ENCODE data around the gene ATPAF2. TPM values are rescaled to one million over a fixed set of nuclear protein-coding genes. Genes with fewer than 3 reads are reported as not detected.

Gene ATPAF2
- total and polyA plus RNA-seq, 2 experiments from 2014 or later, result 24.3 to 25.7 TPM

DNA sequence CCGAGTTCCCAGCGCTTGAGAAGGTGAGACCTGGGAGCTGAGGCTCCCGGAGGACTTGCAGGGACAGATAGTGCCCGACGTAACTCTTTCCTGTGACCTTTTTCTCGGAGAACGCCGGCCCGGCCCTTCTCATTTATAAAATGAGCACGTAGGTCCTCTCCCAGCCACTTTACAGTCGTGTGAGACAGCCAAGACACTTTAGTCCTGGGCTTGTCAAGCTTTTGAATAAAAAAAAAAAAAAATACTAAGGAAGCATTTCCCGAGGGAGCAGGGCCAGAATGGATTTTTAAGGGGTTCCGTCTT is 66.1 kb downstream of the ATPAF2 start (continued):
- TF ChIP-seq, protein P1, sequence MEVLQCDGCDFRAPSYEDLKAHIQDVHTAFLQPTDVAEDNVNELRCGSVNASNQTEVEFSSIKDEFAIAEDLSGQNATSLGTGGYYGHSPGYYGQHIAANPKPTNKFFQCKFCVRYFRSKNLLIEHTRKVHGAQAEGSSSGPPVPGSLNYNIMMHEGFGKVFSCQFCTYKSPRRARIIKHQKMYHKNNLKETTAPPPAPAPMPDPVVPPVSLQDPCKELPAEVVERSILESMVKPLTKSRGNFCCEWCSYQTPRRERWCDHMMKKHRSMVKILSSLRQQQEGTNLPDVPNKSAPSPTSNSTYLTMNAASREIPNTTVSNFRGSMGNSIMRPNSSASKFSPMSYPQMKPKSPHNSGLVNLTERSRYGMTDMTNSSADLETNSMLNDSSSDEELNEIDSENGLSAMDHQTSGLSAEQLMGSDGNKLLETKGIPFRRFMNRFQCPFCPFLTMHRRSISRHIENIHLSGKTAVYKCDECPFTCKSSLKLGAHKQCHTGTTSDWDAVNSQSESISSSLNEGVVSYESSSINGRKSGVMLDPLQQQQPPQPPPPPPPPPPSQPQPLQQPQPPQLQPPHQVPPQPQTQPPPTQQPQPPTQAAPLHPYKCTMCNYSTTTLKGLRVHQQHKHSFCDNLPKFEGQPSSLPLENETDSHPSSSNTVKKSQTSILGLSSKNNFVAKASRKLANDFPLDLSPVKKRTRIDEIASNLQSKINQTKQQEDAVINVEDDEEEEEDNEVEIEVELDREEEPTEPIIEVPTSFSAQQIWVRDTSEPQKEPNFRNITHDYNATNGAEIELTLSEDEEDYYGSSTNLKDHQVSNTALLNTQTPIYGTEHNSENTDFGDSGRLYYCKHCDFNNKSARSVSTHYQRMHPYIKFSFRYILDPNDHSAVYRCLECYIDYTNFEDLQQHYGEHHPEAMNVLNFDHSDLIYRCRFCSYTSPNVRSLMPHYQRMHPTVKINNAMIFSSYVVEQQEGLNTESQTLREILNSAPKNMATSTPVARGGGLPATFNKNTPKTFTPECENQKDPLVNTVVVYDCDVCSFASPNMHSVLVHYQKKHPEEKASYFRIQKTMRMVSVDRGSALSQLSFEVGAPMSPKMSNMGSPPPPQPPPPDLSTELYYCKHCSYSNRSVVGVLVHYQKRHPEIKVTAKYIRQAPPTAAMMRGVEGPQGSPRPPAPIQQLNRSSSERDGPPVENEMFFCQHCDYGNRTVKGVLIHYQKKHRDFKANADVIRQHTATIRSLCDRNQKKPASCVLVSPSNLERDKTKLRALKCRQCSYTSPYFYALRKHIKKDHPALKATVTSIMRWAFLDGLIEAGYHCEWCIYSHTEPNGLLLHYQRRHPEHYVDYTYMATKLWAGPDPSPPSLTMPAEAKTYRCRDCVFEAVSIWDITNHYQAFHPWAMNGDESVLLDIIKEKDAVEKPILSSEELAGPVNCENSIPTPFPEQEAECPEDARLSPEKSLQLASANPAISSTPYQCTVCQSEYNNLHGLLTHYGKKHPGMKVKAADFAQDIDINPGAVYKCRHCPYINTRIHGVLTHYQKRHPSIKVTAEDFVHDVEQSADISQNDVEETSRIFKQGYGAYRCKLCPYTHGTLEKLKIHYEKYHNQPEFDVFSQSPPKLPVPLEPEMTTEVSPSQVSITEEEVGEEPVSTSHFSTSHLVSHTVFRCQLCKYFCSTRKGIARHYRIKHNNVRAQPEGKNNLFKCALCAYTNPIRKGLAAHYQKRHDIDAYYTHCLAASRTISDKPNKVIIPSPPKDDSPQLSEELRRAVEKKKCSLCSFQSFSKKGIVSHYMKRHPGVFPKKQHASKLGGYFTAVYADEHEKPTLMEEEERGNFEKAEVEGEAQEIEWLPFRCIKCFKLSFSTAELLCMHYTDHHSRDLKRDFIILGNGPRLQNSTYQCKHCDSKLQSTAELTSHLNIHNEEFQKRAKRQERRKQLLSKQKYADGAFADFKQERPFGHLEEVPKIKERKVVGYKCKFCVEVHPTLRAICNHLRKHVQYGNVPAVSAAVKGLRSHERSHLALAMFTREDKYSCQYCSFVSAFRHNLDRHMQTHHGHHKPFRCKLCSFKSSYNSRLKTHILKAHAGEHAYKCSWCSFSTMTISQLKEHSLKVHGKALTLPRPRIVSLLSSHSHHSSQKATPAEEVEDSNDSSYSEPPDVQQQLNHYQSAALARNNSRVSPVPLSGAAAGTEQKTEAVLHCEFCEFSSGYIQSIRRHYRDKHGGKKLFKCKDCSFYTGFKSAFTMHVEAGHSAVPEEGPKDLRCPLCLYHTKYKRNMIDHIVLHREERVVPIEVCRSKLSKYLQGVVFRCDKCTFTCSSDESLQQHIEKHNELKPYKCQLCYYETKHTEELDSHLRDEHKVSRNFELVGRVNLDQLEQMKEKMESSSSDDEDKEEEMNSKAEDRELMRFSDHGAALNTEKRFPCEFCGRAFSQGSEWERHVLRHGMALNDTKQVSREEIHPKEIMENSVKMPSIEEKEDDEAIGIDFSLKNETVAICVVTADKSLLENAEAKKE (CRISPR knock-in tag; IDR thresholded peaks at IDR 0.05), result no peak
- TF ChIP-seq CREB1 (CRISPR knock-in tag; IDR thresholded peaks at IDR 0.05; ENCODE audit: low read depth), result no peak

DNA sequence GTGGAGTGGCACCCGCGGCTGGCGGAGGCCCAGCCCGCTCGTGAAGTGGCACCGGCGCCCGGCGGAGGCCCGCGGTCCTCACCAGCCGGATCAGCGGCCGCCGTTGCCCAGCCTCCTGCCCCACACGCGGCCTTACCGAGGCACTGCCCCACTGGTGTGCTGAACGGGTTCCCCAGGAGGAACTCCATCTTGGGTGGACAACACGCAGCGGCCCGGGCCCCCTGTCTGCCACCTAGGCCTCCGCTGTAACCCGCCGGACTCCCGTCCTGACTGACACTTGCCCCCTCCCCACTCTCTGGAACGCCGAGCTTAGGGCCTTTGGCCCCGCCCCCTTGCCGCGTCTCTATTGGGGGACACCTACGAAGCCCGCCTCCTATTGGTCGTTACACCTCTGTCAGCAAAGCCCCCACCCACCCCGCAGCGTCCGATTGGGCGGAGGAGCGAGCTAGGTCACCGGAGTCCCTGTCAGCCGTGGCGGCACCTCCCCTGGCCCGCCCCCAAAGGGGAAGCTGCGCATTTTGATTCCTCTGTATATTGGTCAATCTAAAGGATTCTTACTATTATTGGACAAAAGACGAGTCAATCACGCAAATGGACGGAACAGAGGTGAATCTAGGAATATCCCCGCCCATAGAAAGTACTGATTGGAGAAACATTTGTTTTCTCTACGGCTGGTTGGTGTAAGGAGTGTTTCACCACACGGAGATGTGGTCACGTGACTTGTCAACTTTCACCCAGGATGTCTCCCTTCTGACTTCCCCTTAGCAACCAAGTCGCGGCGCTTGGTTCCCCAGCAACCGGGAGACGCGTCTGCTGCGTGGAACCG is 66.6 kb downstream of the ATPAF2 start, which contains the start of the genes DRC3 and TOM1L2:
DRC3 (plus strand) TSS at position 737 of the 826 bp plus-strand sequence. CDS start 4,737 bp downstream, outside the sequence.
TOM1L2 (minus strand) TSS at position 275 of the 826 bp plus-strand sequence; CDS start at position 188, 87 bp downstream.
- H3K4me2 ChIP-seq, result peak within 1 kb of the TSS; percentile 81
- H3K36me3 Mint-ChIP-seq (ENCODE audit: low read depth), result no peaks in the 10 kb centered on the region
- ATAC-seq (peak; percentile 97), DNase-seq (ENCODE audit: low spot score) (peak; percentile 100)
- peak within 1 kb of the TSS; percentile 90 for H3K4me3 Mint-ChIP-seq
- peak within 1 kb of the TSS; percentile 51 for H3K4me3 ChIP-seq
- peaks cover 4% of the 10 kb centered on the region; the same call in 1 of the 2 replicates for H3K4me1 ChIP-seq (ENCODE audit: insufficient read depth)
- H3K79me2 ChIP-seq (replicated peaks; ENCODE audit: insufficient read depth), result no peaks in the 10 kb centered on the region
- H3K36me3 ChIP-seq (ENCODE audit: insufficient read depth), result no peaks in the 10 kb centered on the region
- no peaks in the 10 kb centered on the region for H4K20me1 ChIP-seq (replicated peaks; ENCODE audit: insufficient read depth)
- peaks cover 11% of the 10 kb centered on the region for H3K27me3 Mint-ChIP-seq (ENCODE audit: insufficient read depth, low read depth, poor library complexity)
- H3K27ac ChIP-seq (ENCODE audit: low read depth), result no peak within 1 kb of the TSS
- no peaks in the 10 kb centered on the region for H3K9me3 Mint-ChIP-seq
- H2AFZ ChIP-seq, result no peak within 1 kb of the TSS
- no peaks in the 10 kb centered on the region for H3K9me2 ChIP-seq (ENCODE audit: insufficient read depth)
- H3K4me1 Mint-ChIP-seq, result peaks cover 5% of the 10 kb centered on the region; the same call in 1 of the 3 replicates
- no peaks in the 10 kb centered on the region for H3K27me3 ChIP-seq (ENCODE audit: insufficient read depth)
- H3F3A ChIP-seq (replicated peaks; ENCODE audit: low read depth), result no peaks in the 10 kb centered on the region
- H3K27ac Mint-ChIP-seq, result peak within 1 kb of the TSS; percentile 81; the same call in 1 of the 2 replicates
- TF ChIP-seq EZH2phosphoT487 (IDR thresholded peaks at IDR 0.05; ENCODE audit: unreplicated experiment) (no peak), ZNF331 (CRISPR knock-in tag; IDR thresholded peaks at IDR 0.05; ENCODE audit: low read depth) (no peak), EZH2 (IDR thresholded peaks at IDR 0.05; ENCODE audit: low read depth, unreplicated experiment) (no peak), POLR2AphosphoS5 (IDR thresholded peaks at IDR 0.05; ENCODE audit: low read depth) (0 out of 2 replicates have a peak, but pooled peaks have one; percentile 33), ZNF114 (CRISPR knock-in tag; IDR thresholded peaks at IDR 0.05) (no peak), CREB1 (CRISPR knock-in tag; IDR thresholded peaks at IDR 0.05; ENCODE audit: low read depth) (peak; percentile 88), JUNB (IDR thresholded peaks at IDR 0.05; ENCODE audit: unreplicated experiment) (no peak), STAT1 (IDR thresholded peaks at IDR 0.05; ENCODE audit: unreplicated experiment) (no peak), NANOG (IDR thresholded peaks at IDR 0.05; ENCODE audit: borderline replicate concordance) (no peak)
- TF ChIP-seq, protein P2, sequence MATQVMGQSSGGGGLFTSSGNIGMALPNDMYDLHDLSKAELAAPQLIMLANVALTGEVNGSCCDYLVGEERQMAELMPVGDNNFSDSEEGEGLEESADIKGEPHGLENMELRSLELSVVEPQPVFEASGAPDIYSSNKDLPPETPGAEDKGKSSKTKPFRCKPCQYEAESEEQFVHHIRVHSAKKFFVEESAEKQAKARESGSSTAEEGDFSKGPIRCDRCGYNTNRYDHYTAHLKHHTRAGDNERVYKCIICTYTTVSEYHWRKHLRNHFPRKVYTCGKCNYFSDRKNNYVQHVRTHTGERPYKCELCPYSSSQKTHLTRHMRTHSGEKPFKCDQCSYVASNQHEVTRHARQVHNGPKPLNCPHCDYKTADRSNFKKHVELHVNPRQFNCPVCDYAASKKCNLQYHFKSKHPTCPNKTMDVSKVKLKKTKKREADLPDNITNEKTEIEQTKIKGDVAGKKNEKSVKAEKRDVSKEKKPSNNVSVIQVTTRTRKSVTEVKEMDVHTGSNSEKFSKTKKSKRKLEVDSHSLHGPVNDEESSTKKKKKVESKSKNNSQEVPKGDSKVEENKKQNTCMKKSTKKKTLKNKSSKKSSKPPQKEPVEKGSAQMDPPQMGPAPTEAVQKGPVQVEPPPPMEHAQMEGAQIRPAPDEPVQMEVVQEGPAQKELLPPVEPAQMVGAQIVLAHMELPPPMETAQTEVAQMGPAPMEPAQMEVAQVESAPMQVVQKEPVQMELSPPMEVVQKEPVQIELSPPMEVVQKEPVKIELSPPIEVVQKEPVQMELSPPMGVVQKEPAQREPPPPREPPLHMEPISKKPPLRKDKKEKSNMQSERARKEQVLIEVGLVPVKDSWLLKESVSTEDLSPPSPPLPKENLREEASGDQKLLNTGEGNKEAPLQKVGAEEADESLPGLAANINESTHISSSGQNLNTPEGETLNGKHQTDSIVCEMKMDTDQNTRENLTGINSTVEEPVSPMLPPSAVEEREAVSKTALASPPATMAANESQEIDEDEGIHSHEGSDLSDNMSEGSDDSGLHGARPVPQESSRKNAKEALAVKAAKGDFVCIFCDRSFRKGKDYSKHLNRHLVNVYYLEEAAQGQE (IDR thresholded peaks at IDR 0.05; ENCODE audit: unreplicated experiment), result no peak
- TF ChIP-seq, protein P3, sequence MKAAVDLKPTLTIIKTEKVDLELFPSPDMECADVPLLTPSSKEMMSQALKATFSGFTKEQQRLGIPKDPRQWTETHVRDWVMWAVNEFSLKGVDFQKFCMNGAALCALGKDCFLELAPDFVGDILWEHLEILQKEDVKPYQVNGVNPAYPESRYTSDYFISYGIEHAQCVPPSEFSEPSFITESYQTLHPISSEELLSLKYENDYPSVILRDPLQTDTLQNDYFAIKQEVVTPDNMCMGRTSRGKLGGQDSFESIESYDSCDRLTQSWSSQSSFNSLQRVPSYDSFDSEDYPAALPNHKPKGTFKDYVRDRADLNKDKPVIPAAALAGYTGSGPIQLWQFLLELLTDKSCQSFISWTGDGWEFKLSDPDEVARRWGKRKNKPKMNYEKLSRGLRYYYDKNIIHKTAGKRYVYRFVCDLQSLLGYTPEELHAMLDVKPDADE (IDR thresholded peaks at IDR 0.05), result no peak; the same call in 1 of the 2 replicates
